PC-9 (cell line): ENCODE results near the gene SPAG5. TPM values are rescaled to one million over a fixed set of nuclear protein-coding genes. Genes with fewer than 3 reads are reported as not detected.

Experiments
- BruUV-seq: library from RNA; stranded (reverse); fragments of 400-500 nt; replicated peaks from 2 replicates; lab custom pipeline; 2021; lab: Mats Ljungman, UMichigan
- CTCF ChIA-PET: fragments of 300-600 bp; sonication (Branson Sonifier 250); formaldehyde crosslinking; loops from one replicate; lab custom pipeline; 2022; ENCODE audit warnings: antibody characterized with exemption; lab: Charles Lee
- POLR2A ChIA-PET: fragments of 300-600 bp; sonication (Branson Sonifier 250); formaldehyde crosslinking; loops from one replicate; lab custom pipeline; 2022; ENCODE audit warnings: antibody characterized with exemption; ENCODE audit not compliant: unreplicated experiment; lab: Charles Lee
- DNase-seq, 2 experiments: peaks; one replicate each; pipeline versions ENCODE4 v3.0.0 to v3.0.0-alpha.2; 2015 to 2022; ENCODE audit warnings: mixed read lengths in 1 of 2
- H2AFZ ChIP-seq: fragments of 200-600 bp; sonication (generic); 2 replicates; pipeline ENCODE4 v1.8.1; 2017; ENCODE audit warnings: antibody characterized with exemption
- H3F3A ChIP-seq: fragments of 200-600 bp; sonication (generic); 2 replicates; pipeline ENCODE4 v1.8.1; 2017; ENCODE audit warnings: antibody characterized with exemption, mild to moderate bottlenecking, low read depth; ENCODE audit not compliant: insufficient read depth
- H3K27ac ChIP-seq: fragments of 200-600 bp; sonication (generic); 2 replicates; pipeline ENCODE4 v1.6.1; 2016; ENCODE audit warnings: mixed run types
- H3K27me3 ChIP-seq: fragments of 200-600 bp; sonication (generic); 2 replicates; pipeline ENCODE4 v1.6.1; 2016; ENCODE audit warnings: low read depth, mixed run types; ENCODE audit not compliant: insufficient read depth
- H3K36me3 ChIP-seq: fragments of 200-600 bp; sonication (generic); 2 replicates; pipeline ENCODE4 v1.6.1; 2016; ENCODE audit warnings: low read depth, mixed run types
- H3K4me1 ChIP-seq: fragments of 200-600 bp; sonication (generic); replicated peaks from 2 replicates; pipeline ENCODE4 v1.6.1; 2016; ENCODE audit warnings: mixed run types; ENCODE audit not compliant: insufficient read depth
- H3K4me2 ChIP-seq: fragments of 200-600 bp; sonication (generic); 2 replicates; pipeline ENCODE4 v1.6.1; 2017; ENCODE audit warnings: mixed run types
- H3K4me3 ChIP-seq: fragments of 200-600 bp; sonication (generic); 2 replicates; pipeline ENCODE4 v1.6.1; 2016; ENCODE audit warnings: mixed run types
- H3K79me2 ChIP-seq: fragments of 200-600 bp; sonication (generic); 2 replicates; pipeline ENCODE4 v1.6.1; 2017; ENCODE audit warnings: low read depth, mixed run types
- H3K9me2 ChIP-seq: fragments of 200-600 bp; sonication (generic); 2 replicates; pipeline ENCODE4 v1.8.1; 2017; ENCODE audit warnings: mild to moderate bottlenecking; ENCODE audit not compliant: insufficient read depth
- H3K9me3 ChIP-seq: fragments of 200-600 bp; sonication (generic); 2 replicates; pipeline ENCODE4 v1.8.1; 2016; ENCODE audit warnings: low read depth; ENCODE audit not compliant: insufficient read depth
- H4K20me1 ChIP-seq: fragments of 200-600 bp; sonication (generic); 2 replicates; pipeline ENCODE4 v1.8.1; 2017; ENCODE audit not compliant: insufficient read depth
- CTCF ChIP-seq: fragments of 200-600 bp; sonication (generic); conservative IDR thresholded peaks from 2 replicates; pipeline ENCODE4 v1.6.1; 2017; ENCODE audit warnings: mixed run types, antibody characterized with exemption, mild to moderate bottlenecking, moderate library complexity
- EZH2 ChIP-seq: fragments of 200-600 bp; sonication (generic); IDR thresholded peaks from 2 replicates; pipeline ENCODE4 v1.8.0; 2017; ENCODE audit warnings: antibody characterized with exemption, low read depth
- intact Hi-C: fragments of 100-400 bp; cut with micrococcal nuclease; formaldehyde crosslinking; loops from one replicate; pipeline ENCODE4 v1.10.0; 2022; ENCODE audit not compliant: unreplicated experiment
- total RNA-seq: library from RNA; stranded (reverse); gene quantifications from 2 replicates; pipeline ENCODE4 v1.2.3, GENCODE V29; 2021

SPAG5 gene
- total RNA-seq, 1 experiment from 2014 or later = 101 TPM

- H3K4me1 ChIP-seq = no peaks in the 10 kb centered on the region
- CTCF ChIA-PET = no interaction called here
- H3K4me2 ChIP-seq = no peak overlapping the region
- no peaks in the 10 kb centered on the region; the same call in 1 of the 2 replicates for H4K20me1 ChIP-seq
- POLR2A ChIA-PET = no interaction called here
- intact Hi-C loops = no loop called here
- TF ChIP-seq CTCF (no peak), EZH2 (no peak)
- no peaks in the 10 kb centered on the region for H3K9me2 ChIP-seq
- H3K9me3 ChIP-seq = no peaks in the 10 kb centered on the region
- H3K4me3 ChIP-seq = no peak overlapping the region
- BruUV-seq = no TSS peak
- no peak for DNase-seq
- H3K79me2 ChIP-seq = no peaks in the 10 kb centered on the region
- H3K27ac ChIP-seq = no peak overlapping the region
- H2AFZ ChIP-seq = no peak overlapping the region
- no peaks in the 10 kb centered on the region for H3K27me3 ChIP-seq
- H3F3A ChIP-seq = no peaks in the 10 kb centered on the region
- peaks cover 28% of the 10 kb centered on the region for H3K36me3 ChIP-seq
These were observed 13.0 kb downstream of the SPAG5 start for GRCh38 chr17:28585851-28586250.

- Histone ChIP-seq H4K20me1 (no peaks in the 10 kb centered on the region; the same call in 1 of the 2 replicates), H3K79me2 (no peaks in the 10 kb centered on the region), H3F3A (no peaks in the 10 kb centered on the region; the same call in 1 of the 2 replicates), H3K9me2 (no peaks in the 10 kb centered on the region), H3K4me3 (no peak overlapping the region), H3K4me1 (no peaks in the 10 kb centered on the region), H3K27ac (no peak overlapping the region), H3K27me3 (no peaks in the 10 kb centered on the region), H3K9me3 (no peaks in the 10 kb centered on the region), H3K36me3 (peaks cover 19% of the 10 kb centered on the region; the same call in 1 of the 2 replicates), H3K4me2 (no peak overlapping the region), H2AFZ (no peak overlapping the region)
- no peak for DNase-seq
- ChIA-PET POLR2A (no interaction called here), CTCF (no interaction called here)
- TF ChIP-seq EZH2 = no peak
- BruUV-seq = no TSS peak
- intact Hi-C loops = no loop called here
These were observed 14.4 kb downstream of the SPAG5 start for GRCh38 chr17:28584434-28584833.

- CTCF ChIA-PET = no interaction called here
- no peak overlapping the region for H2AFZ ChIP-seq
- no TSS peak for BruUV-seq
These were observed 16.3 kb downstream of the SPAG5 start for GRCh38 chr17:28582513-28582912.

More at GRCh38 chr17:28582513-28582912, 16.3 kb downstream of the SPAG5 start:
- no peaks in the 10 kb centered on the region for H3K4me1 ChIP-seq
- POLR2A ChIA-PET = no interaction called here
- TF ChIP-seq CTCF = no peak
- no peak for TF ChIP-seq EZH2
- no peak overlapping the region for H3K4me3 ChIP-seq
- H3K9me2 ChIP-seq = no peaks in the 10 kb centered on the region
- no peak overlapping the region for H3K27ac ChIP-seq
- H3F3A ChIP-seq = peaks cover 6% of the 10 kb centered on the region; the same call in 1 of the 2 replicates
- no peaks in the 10 kb centered on the region for H3K79me2 ChIP-seq
- 0 out of 2 replicates have a peak, but pooled peaks cover 18% of the 10 kb centered on the region for H3K36me3 ChIP-seq
- no peaks in the 10 kb centered on the region for H3K27me3 ChIP-seq
- intact Hi-C loops = no loop called here
- H4K20me1 ChIP-seq = no peaks in the 10 kb centered on the region; the same call in 1 of the 2 replicates
- DNase-seq = no peak
- no peak overlapping the region for H3K4me2 ChIP-seq
- no peaks in the 10 kb centered on the region for H3K9me3 ChIP-seq
